ENCODE data around the gene F13A1. TPM values are rescaled to one million over a fixed set of nuclear protein-coding genes. Genes with fewer than 3 reads are reported as not detected.
A peak's percentile ranks its signal among the peaks of the same experiment; 100 is the strongest.

Gene F13A1
- polyA plus RNA-seq, 2 of the 4 experiments (the other 2 are of a cell fraction) = not detected

- H3K4me1 ChIP-seq = no peaks in the 10 kb centered on the region
- POLR2A ChIA-PET = no interaction called here
- H3K27ac ChIP-seq = no peak overlapping the region
- H3K4me2 ChIP-seq = no peak overlapping the region
- DNase-seq (ENCODE audit: low read depth in 1 of 2, low spot score in 1 of 2) (no peak), FAIRE-seq (no peak), ATAC-seq (no peak)
- 0% methylated on average over 1 of the region's 1 CpG for WGBS (ENCODE audit: missing lambda C conversion rate)
- CTCF ChIA-PET = no interaction called here
- no peaks in the 10 kb centered on the region for H3K9me3 ChIP-seq
- TF ChIP-seq JUNB (IDR thresholded peaks at IDR 0.05) (no peak), TFCP2L1 (CRISPR knock-in tag; IDR thresholded peaks at IDR 0.05) (no peak), SREBF2 (IDR thresholded peaks at IDR 0.05) (no peak), CTCF (IDR thresholded peaks at IDR 0.05) (no peak), FOSL2 (IDR thresholded peaks at IDR 0.05) (no peak), FOSL2 (CRISPR knock-in tag; IDR thresholded peaks at IDR 0.05) (no peak), MYC (IDR thresholded peaks at IDR 0.05; ENCODE audit: borderline replicate concordance, low read length) (no peak), ATOH8 (CRISPR knock-in tag; IDR thresholded peaks at IDR 0.05; ENCODE audit: low read depth) (no peak), ZSCAN20 (CRISPR knock-in tag; IDR thresholded peaks at IDR 0.05) (no peak), ZC3H11A (IDR thresholded peaks at IDR 0.05) (no peak)
- TF ChIP-seq, protein P1, sequence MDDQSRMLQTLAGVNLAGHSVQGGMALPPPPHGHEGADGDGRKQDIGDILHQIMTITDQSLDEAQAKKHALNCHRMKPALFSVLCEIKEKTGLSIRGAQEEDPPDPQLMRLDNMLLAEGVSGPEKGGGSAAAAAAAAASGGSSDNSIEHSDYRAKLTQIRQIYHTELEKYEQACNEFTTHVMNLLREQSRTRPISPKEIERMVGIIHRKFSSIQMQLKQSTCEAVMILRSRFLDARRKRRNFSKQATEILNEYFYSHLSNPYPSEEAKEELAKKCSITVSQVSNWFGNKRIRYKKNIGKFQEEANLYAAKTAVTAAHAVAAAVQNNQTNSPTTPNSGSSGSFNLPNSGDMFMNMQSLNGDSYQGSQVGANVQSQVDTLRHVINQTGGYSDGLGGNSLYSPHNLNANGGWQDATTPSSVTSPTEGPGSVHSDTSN (IDR thresholded peaks at IDR 0.05) = no peak
- TF ChIP-seq, protein P2, sequence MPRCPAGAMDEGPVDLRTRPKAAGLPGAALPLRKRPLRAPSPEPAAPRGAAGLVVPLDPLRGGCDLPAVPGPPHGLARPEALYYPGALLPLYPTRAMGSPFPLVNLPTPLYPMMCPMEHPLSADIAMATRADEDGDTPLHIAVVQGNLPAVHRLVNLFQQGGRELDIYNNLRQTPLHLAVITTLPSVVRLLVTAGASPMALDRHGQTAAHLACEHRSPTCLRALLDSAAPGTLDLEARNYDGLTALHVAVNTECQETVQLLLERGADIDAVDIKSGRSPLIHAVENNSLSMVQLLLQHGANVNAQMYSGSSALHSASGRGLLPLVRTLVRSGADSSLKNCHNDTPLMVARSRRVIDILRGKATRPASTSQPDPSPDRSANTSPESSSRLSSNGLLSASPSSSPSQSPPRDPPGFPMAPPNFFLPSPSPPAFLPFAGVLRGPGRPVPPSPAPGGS (IDR thresholded peaks at IDR 0.05) = no peak
- H3K4me3 ChIP-seq = no peak overlapping the region
These were observed 128.6 kb downstream of the F13A1 start for GRCh38 chr6:6191909-6192308.

- no peak for FAIRE-seq
- no peak overlapping the region for H3K4me2 ChIP-seq
- no peaks in the 10 kb centered on the region for H3K9me3 ChIP-seq
- H3K27ac ChIP-seq = no peak overlapping the region
- ChIA-PET CTCF (no interaction called here), POLR2A (no interaction called here)
- TF ChIP-seq, protein P3, sequence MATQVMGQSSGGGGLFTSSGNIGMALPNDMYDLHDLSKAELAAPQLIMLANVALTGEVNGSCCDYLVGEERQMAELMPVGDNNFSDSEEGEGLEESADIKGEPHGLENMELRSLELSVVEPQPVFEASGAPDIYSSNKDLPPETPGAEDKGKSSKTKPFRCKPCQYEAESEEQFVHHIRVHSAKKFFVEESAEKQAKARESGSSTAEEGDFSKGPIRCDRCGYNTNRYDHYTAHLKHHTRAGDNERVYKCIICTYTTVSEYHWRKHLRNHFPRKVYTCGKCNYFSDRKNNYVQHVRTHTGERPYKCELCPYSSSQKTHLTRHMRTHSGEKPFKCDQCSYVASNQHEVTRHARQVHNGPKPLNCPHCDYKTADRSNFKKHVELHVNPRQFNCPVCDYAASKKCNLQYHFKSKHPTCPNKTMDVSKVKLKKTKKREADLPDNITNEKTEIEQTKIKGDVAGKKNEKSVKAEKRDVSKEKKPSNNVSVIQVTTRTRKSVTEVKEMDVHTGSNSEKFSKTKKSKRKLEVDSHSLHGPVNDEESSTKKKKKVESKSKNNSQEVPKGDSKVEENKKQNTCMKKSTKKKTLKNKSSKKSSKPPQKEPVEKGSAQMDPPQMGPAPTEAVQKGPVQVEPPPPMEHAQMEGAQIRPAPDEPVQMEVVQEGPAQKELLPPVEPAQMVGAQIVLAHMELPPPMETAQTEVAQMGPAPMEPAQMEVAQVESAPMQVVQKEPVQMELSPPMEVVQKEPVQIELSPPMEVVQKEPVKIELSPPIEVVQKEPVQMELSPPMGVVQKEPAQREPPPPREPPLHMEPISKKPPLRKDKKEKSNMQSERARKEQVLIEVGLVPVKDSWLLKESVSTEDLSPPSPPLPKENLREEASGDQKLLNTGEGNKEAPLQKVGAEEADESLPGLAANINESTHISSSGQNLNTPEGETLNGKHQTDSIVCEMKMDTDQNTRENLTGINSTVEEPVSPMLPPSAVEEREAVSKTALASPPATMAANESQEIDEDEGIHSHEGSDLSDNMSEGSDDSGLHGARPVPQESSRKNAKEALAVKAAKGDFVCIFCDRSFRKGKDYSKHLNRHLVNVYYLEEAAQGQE (IDR thresholded peaks at IDR 0.05) = peak; percentile 78; the same call in 1 of the 2 replicates
- no peak for TF ChIP-seq HES2 (IDR thresholded peaks at IDR 0.05)
- no peak for DNase-seq (ENCODE audit: low read depth in 1 of 2, low spot score in 1 of 2)
- WGBS (ENCODE audit: missing lambda C conversion rate) = 0% methylated on average over 2 of the region's 2 CpGs
- H3K4me1 ChIP-seq = no peaks in the 10 kb centered on the region
- H3K4me3 ChIP-seq = no peak overlapping the region
- ATAC-seq = no peak
These were observed 129.0 kb downstream of the F13A1 start for GRCh38 chr6:6191476-6191875.

- Histone ChIP-seq H3K4me2 (no peak overlapping the region), H3K4me1 (no peaks in the 10 kb centered on the region), H3K27ac (no peak overlapping the region), H3K4me3 (no peak overlapping the region), H3K9me3 (no peaks in the 10 kb centered on the region)
- WGBS (ENCODE audit: missing lambda C conversion rate) = 3% methylated on average over 2 of the region's 2 CpGs
- ATAC-seq = no peak
- no peak for DNase-seq (ENCODE audit: low read depth in 1 of 2, low spot score in 1 of 2)
- no peak for FAIRE-seq
- ChIA-PET POLR2A (no interaction called here), CTCF (no interaction called here)
- TF ChIP-seq NFE2L2 (conservative IDR thresholded peaks at IDR 0.05; ENCODE audit: low read length) (no peak), HEYL (CRISPR knock-in tag; IDR thresholded peaks at IDR 0.05) (no peak), CBX8 (IDR thresholded peaks at IDR 0.05) (no peak), RFX5 (IDR thresholded peaks at IDR 0.05) (no peak), CTCF (IDR thresholded peaks at IDR 0.05) (no peak), SMC3 (IDR thresholded peaks at IDR 0.05) (no peak), RCOR1 (IDR thresholded peaks at IDR 0.05; ENCODE audit: low read depth, low read length) (no peak), ATOH8 (CRISPR knock-in tag; IDR thresholded peaks at IDR 0.05; ENCODE audit: low read depth) (no peak), CHD4 (IDR thresholded peaks at IDR 0.05; ENCODE audit: borderline replicate concordance) (no peak)
- TF ChIP-seq, protein P1 (IDR thresholded peaks at IDR 0.05) = no peak
These were observed 139.8 kb downstream of the F13A1 start for GRCh38 chr6:6180684-6181083.
